Kidney epithelial cell (primary cell): ENCODE results near the gene SLC22A16. TPM values are rescaled to one million over a fixed set of nuclear protein-coding genes. Genes with fewer than 3 reads are reported as not detected.

ENCODE experiments used
- DNase-seq: peaks from one replicate; pipeline ENCODE4 v3.0.0-alpha.2; 2010; ENCODE audit warnings: low read depth
- H3K27me3 ChIP-seq: 2 replicates; pipeline ENCODE4 v1.6.0; 2011; ENCODE audit warnings: low read length; ENCODE audit not compliant: control insufficient read depth, insufficient read depth
- H3K36me3 ChIP-seq: 2 replicates; pipeline ENCODE4 v1.5.1; 2011; ENCODE audit warnings: low read length; ENCODE audit not compliant: control insufficient read depth, insufficient read depth
- H3K4me3 ChIP-seq: 2 replicates; pipeline ENCODE4 v1.5.1; 2011; ENCODE audit warnings: low read depth, mild to moderate bottlenecking, control low read depth, low read length
- total RNA-seq: library from RNA; depleted of rRNA; stranded (reverse); fragments of >200 nt; gene quantifications from 2 replicates; pipeline ENCODE4 v1.2.3, GENCODE V29; 2015
- TF ChIP-seq, protein P1 (sequence below): IDR thresholded peaks from 2 replicates; pipeline ENCODE4 v1.5.1; 2011; ENCODE audit warnings: mild to moderate bottlenecking, moderate library complexity, low read length, control low read depth, inconsistent platforms; ENCODE audit not compliant: insufficient read depth, poor library complexity, severe bottlenecking

SLC22A16 gene, protein sequence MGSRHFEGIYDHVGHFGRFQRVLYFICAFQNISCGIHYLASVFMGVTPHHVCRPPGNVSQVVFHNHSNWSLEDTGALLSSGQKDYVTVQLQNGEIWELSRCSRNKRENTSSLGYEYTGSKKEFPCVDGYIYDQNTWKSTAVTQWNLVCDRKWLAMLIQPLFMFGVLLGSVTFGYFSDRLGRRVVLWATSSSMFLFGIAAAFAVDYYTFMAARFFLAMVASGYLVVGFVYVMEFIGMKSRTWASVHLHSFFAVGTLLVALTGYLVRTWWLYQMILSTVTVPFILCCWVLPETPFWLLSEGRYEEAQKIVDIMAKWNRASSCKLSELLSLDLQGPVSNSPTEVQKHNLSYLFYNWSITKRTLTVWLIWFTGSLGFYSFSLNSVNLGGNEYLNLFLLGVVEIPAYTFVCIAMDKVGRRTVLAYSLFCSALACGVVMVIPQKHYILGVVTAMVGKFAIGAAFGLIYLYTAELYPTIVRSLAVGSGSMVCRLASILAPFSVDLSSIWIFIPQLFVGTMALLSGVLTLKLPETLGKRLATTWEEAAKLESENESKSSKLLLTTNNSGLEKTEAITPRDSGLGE
- 0.71 TPM in 1 of 2 replicates, not detected in the other for total RNA-seq

DNA sequence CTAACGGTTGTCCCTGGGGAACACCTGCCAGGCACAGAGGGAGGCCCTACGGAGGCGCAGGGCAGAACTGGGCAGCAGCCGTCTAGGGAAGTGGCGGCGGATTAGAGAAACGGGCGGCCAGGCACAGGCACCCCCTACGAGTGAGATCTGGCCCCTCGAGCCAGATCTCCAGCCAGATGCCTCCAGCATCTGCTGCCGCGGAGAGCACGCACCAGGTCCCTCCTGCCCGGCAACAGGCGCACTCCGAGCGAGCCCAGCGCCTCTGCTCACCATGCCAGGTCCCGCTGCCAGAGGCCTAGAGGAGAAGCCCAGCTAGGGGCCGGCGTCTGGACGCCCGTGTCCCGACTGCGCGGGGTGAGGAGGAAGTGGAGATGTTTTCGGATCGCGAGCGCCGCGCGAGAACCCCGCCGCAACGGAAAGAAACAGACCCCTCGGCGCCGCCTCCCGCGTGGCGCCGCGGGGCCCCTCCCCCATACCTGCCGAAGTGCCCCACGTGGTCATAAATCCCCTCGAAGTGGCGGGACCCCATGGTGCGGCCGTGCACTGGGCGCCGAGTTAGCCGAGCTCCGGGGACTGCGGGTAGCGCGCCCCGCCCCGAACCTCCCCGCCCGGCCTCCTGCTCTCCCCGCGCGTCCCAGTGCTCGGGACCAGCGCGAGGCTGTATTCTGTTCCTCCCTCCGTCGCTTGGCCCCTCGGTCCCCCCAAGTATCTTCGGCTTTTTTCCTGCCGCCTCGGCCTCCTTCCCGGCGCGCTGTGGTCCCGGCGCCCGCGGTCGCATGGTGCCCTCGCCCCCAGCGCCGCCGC, at the start of gene SLC22A16:
Gene SLC22A16, minus strand, starts transcription at position 568 of the 804 bp plus-strand sequence. Its CDS starts 39 bp downstream, at position 529.
- Histone ChIP-seq H3K36me3 (no peaks in the 10 kb centered on the region), H3K27me3 (peaks cover 8% of the 10 kb centered on the region), H3K4me3 (peak within 1 kb of the TSS; percentile 32)
- no peak for DNase-seq
- TF ChIP-seq, protein P1, sequence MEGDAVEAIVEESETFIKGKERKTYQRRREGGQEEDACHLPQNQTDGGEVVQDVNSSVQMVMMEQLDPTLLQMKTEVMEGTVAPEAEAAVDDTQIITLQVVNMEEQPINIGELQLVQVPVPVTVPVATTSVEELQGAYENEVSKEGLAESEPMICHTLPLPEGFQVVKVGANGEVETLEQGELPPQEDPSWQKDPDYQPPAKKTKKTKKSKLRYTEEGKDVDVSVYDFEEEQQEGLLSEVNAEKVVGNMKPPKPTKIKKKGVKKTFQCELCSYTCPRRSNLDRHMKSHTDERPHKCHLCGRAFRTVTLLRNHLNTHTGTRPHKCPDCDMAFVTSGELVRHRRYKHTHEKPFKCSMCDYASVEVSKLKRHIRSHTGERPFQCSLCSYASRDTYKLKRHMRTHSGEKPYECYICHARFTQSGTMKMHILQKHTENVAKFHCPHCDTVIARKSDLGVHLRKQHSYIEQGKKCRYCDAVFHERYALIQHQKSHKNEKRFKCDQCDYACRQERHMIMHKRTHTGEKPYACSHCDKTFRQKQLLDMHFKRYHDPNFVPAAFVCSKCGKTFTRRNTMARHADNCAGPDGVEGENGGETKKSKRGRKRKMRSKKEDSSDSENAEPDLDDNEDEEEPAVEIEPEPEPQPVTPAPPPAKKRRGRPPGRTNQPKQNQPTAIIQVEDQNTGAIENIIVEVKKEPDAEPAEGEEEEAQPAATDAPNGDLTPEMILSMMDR = no peak

DNA sequence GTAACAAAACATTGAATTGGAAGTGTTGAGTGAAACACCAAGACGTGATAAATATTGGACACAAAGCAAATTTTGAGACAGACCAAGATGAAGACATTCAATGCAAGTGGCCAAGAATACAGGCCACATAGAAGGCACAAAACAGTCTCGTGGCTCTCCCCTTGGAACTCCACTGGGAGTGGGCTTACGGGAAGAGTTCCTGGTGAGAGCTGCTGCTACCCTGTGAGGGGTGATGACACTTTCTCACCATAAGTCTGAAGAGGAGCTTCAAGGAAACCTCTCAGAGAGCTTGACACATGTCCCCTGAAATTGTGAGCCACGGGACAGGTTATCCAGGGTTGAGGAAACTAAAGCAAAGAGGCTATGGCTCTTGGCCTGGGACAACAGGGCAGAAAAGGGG, 48.6 kb upstream of the SLC22A16 start:
- H3K36me3 ChIP-seq = no peaks in the 10 kb centered on the region
- no peak overlapping the region for H3K4me3 ChIP-seq
- no peaks in the 10 kb centered on the region for H3K27me3 ChIP-seq
- TF ChIP-seq, protein P1 = no peak
- no peak for DNase-seq

DNA sequence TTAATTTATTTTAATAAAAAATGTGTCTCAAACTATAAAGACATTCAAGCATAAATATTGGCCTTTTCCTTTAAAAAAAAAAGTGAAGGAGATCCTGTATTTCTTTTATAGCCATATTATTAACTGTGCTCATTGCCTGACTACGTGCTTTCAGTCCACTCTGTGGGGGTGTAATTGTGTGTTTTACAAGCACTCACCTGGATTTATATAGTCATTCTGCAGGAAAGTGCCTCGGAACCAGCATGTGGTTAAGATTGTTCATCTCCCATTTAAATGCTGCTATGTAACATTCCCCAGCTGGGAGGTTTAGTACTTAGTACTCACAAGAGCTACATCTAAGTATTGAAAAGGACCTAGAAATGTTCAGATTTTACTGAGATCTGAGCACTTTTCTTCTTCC, 47.9 kb upstream of the SLC22A16 start:
- Histone ChIP-seq H3K4me3 (no peak overlapping the region), H3K27me3 (no peaks in the 10 kb centered on the region), H3K36me3 (no peaks in the 10 kb centered on the region)
- no peak for DNase-seq
- TF ChIP-seq, protein P1 = no peak

DNA sequence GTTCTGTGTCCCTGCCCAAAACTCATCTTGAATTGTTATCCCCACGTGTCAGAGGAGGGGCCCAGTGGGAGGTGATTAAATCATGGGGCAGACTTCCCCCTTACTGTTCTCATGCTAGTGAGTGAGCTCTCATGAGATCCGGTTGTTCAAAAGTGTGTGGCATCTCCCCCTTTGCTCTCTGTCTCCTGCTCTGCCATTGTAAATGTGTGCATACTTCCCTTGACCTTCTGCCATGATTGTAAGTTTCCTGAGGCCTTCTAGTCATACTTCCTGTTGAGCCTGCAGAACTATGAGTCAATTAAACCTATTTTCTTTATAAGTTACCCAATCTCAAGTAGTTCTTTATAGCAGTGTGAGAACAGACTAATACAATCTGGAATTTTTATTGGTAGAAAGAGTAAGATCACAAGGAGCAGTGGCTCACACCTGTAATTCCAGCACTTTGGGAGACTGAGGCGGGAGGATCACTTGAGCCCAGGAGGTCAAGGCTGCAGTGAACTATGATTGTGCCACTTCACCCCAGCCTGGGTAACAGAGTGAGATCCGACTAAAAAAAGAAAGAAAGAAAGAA, 47.1 kb upstream of the SLC22A16 start:
- no peak for DNase-seq
- TF ChIP-seq, protein P1 = no peak
- no peaks in the 10 kb centered on the region for H3K36me3 ChIP-seq
- H3K4me3 ChIP-seq = no peak overlapping the region
- no peaks in the 10 kb centered on the region for H3K27me3 ChIP-seq

DNA sequence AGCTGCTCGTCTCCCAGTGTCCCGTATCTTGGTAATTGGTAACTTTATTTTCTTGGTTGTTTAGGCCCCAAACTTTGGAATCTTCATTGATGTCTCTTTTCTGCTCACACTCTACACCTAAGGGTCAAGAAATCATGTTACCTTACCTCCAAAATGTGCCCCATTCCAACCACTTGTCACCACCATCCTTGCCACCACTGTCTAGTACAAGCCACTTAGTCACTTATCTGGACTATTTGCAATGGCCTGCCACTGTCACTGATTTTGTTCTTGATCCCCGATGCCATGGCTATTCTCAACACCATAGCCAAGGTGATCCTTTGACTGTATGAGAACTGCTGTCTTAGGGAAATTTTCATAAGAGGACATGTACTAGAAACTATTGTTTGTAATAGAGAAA, 46.0 kb upstream of the SLC22A16 start:
- Histone ChIP-seq H3K36me3 (no peaks in the 10 kb centered on the region), H3K27me3 (no peaks in the 10 kb centered on the region), H3K4me3 (no peak overlapping the region)
- TF ChIP-seq, protein P1 = no peak
- DNase-seq = no peak
